OCI-LY7 (cell line): ENCODE results near the gene GNB1L. TPM values are rescaled to one million over a fixed set of nuclear protein-coding genes. Genes with fewer than 3 reads are reported as not detected.
"Not testable (repeated sequence)": the region's sequence is repeated elsewhere in the genome, so short reads cannot be mapped to it uniquely, and the experiment has no call there.

Experiments used
- BruUV-seq: library from RNA; stranded (reverse); fragments of 400-500 nt; replicated peaks from 2 replicates; lab custom pipeline; 2021; lab: Mats Ljungman, UMichigan
- CTCF ChIA-PET: fragments of 300-600 bp; sonication (Branson Sonifier 250); formaldehyde crosslinking; loops from one replicate; lab custom pipeline; 2022; ENCODE audit warnings: antibody characterized with exemption; ENCODE audit not compliant: unreplicated experiment; lab: Charles Lee
- POLR2A ChIA-PET: fragments of 300-600 bp; sonication (Branson Sonifier 250); formaldehyde crosslinking; loops from one replicate; lab custom pipeline; 2022; ENCODE audit warnings: antibody characterized with exemption; lab: Charles Lee
- DNase-seq: peaks from one replicate; pipeline ENCODE4 v3.0.0-alpha.2; 2015; ENCODE audit warnings: low spot score
- H2AFZ ChIP-seq: fragments of 200-600 bp; sonication (generic), shearing (Covaris generic); 2 replicates; pipeline ENCODE4 v1.6.1; 2014; ENCODE audit warnings: mild to moderate bottlenecking, antibody characterized with exemption, low read length, moderate library complexity
- H3K27ac ChIP-seq: fragments of 200-600 bp; sonication (generic); 2 replicates; pipeline ENCODE4 v1.5.1; 2014; ENCODE audit warnings: mixed run types, low read depth, mild to moderate bottlenecking, moderate library complexity, low read length, inconsistent platforms; ENCODE audit not compliant: poor library complexity, severe bottlenecking
- H3K36me3 ChIP-seq: fragments of 200-600 bp; sonication (generic); 2 replicates; pipeline ENCODE4 v1.6.1; 2014; ENCODE audit warnings: mild to moderate bottlenecking, antibody characterized with exemption, low read length, moderate library complexity, mixed read lengths; ENCODE audit not compliant: insufficient read depth
- H3K4me1 ChIP-seq: fragments of 200-600 bp; sonication (generic); 2 replicates; pipeline ENCODE4 v1.5.1; 2014; ENCODE audit warnings: mild to moderate bottlenecking, low read length; ENCODE audit not compliant: insufficient read depth, poor library complexity, severe bottlenecking
- H3K4me2 ChIP-seq: fragments of 200-600 bp; sonication (generic); 2 replicates; pipeline ENCODE4 v1.6.1; 2014; ENCODE audit warnings: mild to moderate bottlenecking, low read length
- H3K4me3 ChIP-seq: fragments of 200-600 bp; sonication (generic); 2 replicates; pipeline ENCODE4 v1.5.1; 2014; ENCODE audit warnings: mild to moderate bottlenecking, low read depth, low read length; ENCODE audit not compliant: poor library complexity, severe bottlenecking
- H3K79me2 ChIP-seq: fragments of 200-600 bp; sonication (generic); 2 replicates; pipeline ENCODE4 v1.6.1; 2016; ENCODE audit warnings: low read depth, mild to moderate bottlenecking, low read length, moderate library complexity, mixed read lengths; ENCODE audit not compliant: insufficient read depth
- H3K9me2 ChIP-seq: fragments of 200-600 bp; sonication (generic); 2 replicates; pipeline ENCODE4 v1.6.1; 2016; ENCODE audit warnings: mild to moderate bottlenecking, low read length, mixed read lengths; ENCODE audit not compliant: insufficient read depth
- H3K9me3 ChIP-seq: fragments of 200-600 bp; sonication (generic); 2 replicates; pipeline ENCODE4 v1.6.1; 2014; ENCODE audit warnings: mild to moderate bottlenecking, mixed run types, low read length, mixed read lengths
- H4K20me1 ChIP-seq: fragments of 200-600 bp; sonication (generic); 2 replicates; pipeline ENCODE4 v1.6.1; 2014; ENCODE audit warnings: mild to moderate bottlenecking, antibody characterized with exemption, low read length, moderate library complexity, mixed read lengths; ENCODE audit not compliant: insufficient read depth
- EZH2phosphoT487 ChIP-seq: fragments of 200-600 bp; sonication (generic); IDR thresholded peaks from 2 replicates; pipeline ENCODE4 v1.6.1; 2018; ENCODE audit warnings: low read depth, borderline replicate concordance, mild to moderate bottlenecking, mixed run types, antibody characterized with exemption, low read length, moderate library complexity, mixed read lengths
- intact Hi-C: fragments of 100-400 bp; cut with micrococcal nuclease; formaldehyde crosslinking; loops from one replicate; pipeline ENCODE4 v1.10.0; 2022; ENCODE audit not compliant: unreplicated experiment
- total RNA-seq, 2 experiments: library from RNA; depleted of rRNA in 1 of 2; stranded (reverse); fragments of >200 nt in 1 of 2; shearing (Covaris generic) in 1 of 2; gene quantifications; 2 replicates each; pipeline ENCODE4 v1.2.3, GENCODE V29; 2014 to 2022
- TF ChIP-seq, protein P1 (sequence below): fragments of 200-600 bp; sonication (generic); conservative IDR thresholded peaks from 2 replicates; pipeline ENCODE4 v1.5.1; 2014; ENCODE audit warnings: mild to moderate bottlenecking, antibody characterized with exemption, low read length, moderate library complexity, mixed read lengths

GNB1L gene
- total RNA-seq, 2 experiments from 2014 or later: 13.1 to 26.7 TPM

GRCh38 chr22:19834599-19834998 lies 20.1 kb downstream of the GNB1L start:
- POLR2A ChIA-PET: no interaction called here
- Histone ChIP-seq H3K36me3 (peaks cover 4% of the 10 kb centered on the region; the same call in 1 of the 2 replicates), H3K4me3 (no peak overlapping the region), H3K79me2 (peaks cover 10% of the 10 kb centered on the region; the same call in 1 of the 2 replicates), H3K4me2 (no peak overlapping the region), H3K9me2 (no peaks in the 10 kb centered on the region), H2AFZ (no peak overlapping the region), H3K9me3 (no peaks in the 10 kb centered on the region), H4K20me1 (no peaks in the 10 kb centered on the region), H3K4me1 (peaks cover 9% of the 10 kb centered on the region), H3K27ac (no peak overlapping the region)
- BruUV-seq: no TSS peak
- intact Hi-C loops: no loop called here
- CTCF ChIA-PET: no interaction called here
- DNase-seq: no peak
- no peak for TF ChIP-seq EZH2phosphoT487
- TF ChIP-seq, protein P1, sequence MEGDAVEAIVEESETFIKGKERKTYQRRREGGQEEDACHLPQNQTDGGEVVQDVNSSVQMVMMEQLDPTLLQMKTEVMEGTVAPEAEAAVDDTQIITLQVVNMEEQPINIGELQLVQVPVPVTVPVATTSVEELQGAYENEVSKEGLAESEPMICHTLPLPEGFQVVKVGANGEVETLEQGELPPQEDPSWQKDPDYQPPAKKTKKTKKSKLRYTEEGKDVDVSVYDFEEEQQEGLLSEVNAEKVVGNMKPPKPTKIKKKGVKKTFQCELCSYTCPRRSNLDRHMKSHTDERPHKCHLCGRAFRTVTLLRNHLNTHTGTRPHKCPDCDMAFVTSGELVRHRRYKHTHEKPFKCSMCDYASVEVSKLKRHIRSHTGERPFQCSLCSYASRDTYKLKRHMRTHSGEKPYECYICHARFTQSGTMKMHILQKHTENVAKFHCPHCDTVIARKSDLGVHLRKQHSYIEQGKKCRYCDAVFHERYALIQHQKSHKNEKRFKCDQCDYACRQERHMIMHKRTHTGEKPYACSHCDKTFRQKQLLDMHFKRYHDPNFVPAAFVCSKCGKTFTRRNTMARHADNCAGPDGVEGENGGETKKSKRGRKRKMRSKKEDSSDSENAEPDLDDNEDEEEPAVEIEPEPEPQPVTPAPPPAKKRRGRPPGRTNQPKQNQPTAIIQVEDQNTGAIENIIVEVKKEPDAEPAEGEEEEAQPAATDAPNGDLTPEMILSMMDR: no peak

- H3K36me3 ChIP-seq, H2AFZ ChIP-seq, H3K9me3 ChIP-seq, intact Hi-C loops, H3K4me2 ChIP-seq, H3K27ac ChIP-seq, H3K4me3 ChIP-seq, POLR2A ChIA-PET, H3K9me2 ChIP-seq, DNase-seq, BruUV-seq, H3K4me1 ChIP-seq, H4K20me1 ChIP-seq: not testable (repeated sequence)
- CTCF ChIA-PET: interaction anchor here (1.1 kb wide), 1 partner anchor 8 kb away, joined by 3 read pairs; no protein-coding TSS in a partner anchor
- H3K79me2 ChIP-seq: peaks cover 11% of the 10 kb centered on the region; the same call in 1 of the 2 replicates
These were observed 21.3 kb downstream of the GNB1L start for GRCh38 chr22:19833327-19833726.

- Histone ChIP-seq H3K4me3 (no peak overlapping the region), H4K20me1 (no peaks in the 10 kb centered on the region), H3K27ac (no peak overlapping the region), H3K36me3 (peaks cover 4% of the 10 kb centered on the region; the same call in 1 of the 2 replicates), H3K9me3 (no peaks in the 10 kb centered on the region), H3K4me1 (peaks cover 9% of the 10 kb centered on the region), H3K9me2 (no peaks in the 10 kb centered on the region), H3K4me2 (peak overlapping the region; percentile 2; the same call in 1 of the 2 replicates), H3K79me2 (peaks cover 11% of the 10 kb centered on the region; the same call in 1 of the 2 replicates), H2AFZ (no peak overlapping the region)
- TF ChIP-seq EZH2phosphoT487: no peak
- TF ChIP-seq, protein P1: no peak
- POLR2A ChIA-PET: interaction anchor here (0.6 to 1.1 kb wide), 3 partner anchors 9 to 296 kb away, joined by 3 to 5 read pairs (median 3); no protein-coding TSS in a partner anchor
- BruUV-seq: no TSS peak
- CTCF ChIA-PET: interaction anchor here (1.1 kb wide), 1 partner anchor 9 kb away, joined by 3 read pairs; no protein-coding TSS in a partner anchor
- intact Hi-C loops: no loop called here
- no peak for DNase-seq
These were observed 22.1 kb downstream of the GNB1L start for GRCh38 chr22:19832476-19833108.

DNA sequence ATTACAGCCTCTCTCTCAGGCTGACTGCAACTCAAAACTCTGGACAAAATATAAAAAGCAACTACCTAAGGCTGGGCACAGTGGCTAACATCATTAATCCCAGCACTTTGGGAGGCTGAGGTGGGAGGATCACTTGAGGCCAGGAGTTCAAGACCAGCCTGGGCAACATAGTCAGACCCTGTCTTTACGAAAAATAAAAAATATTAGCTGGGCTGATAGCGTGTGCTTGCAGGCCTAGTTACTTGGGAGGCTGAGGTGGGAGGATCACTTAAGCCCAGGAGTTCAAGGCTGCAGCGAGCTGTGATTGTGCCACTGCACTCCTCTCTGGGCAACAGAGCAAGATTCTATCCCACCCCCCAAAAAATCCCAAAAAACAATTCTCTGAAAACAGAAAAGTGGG lies 22.7 kb downstream of the GNB1L start:
- H4K20me1 ChIP-seq, BruUV-seq, H3K4me2 ChIP-seq, DNase-seq, H3K9me3 ChIP-seq, H3K4me1 ChIP-seq, intact Hi-C loops, H2AFZ ChIP-seq, H3K27ac ChIP-seq, H3K9me2 ChIP-seq, H3K4me3 ChIP-seq, H3K36me3 ChIP-seq: not testable (repeated sequence)
- H3K79me2 ChIP-seq: peaks cover 11% of the 10 kb centered on the region; the same call in 1 of the 2 replicates
- CTCF ChIA-PET: interaction anchor here (1.1 kb wide), 1 partner anchor 9 kb away, joined by 3 read pairs; no protein-coding TSS in a partner anchor
- POLR2A ChIA-PET: interaction anchor here (0.6 to 1.1 kb wide), 7 partner anchors 8 to 60 kb away, joined by 3 to 7 read pairs (median 3); no protein-coding TSS in a partner anchor
